GOT3 (cell line): ENCODE measurements around the gene LINS1.
"Not testable (repeated sequence)": the region's sequence is repeated elsewhere in the genome, so short reads cannot be mapped to it uniquely, and the experiment has no call there.

Experiments used
- DNase-seq: peaks from one replicate; lab custom pipeline; 2025; ENCODE audit warnings: mixed read lengths; lab: John Stamatoyannopoulos, UW

LINS1 gene

DNA sequence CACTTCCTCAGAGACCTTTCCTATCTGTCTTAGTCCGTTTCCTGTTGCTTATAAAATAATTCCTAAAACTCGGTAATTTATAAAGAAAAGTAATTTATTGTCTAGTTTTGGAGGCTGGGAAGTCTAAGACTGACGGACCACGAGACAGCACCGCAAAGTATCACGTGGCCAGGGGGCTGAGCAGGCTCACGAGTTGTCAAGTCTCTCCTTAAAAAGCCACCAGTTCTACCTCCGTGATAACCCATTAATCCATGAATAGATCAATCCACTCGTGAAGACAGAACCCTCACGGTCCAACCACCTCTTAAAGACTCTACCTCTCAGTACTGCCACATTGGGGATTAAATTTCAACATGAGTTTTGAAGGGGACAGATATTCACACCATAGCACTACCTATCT is 821 bp downstream of the LINS1 start:
- no peak for DNase-seq

DNA sequence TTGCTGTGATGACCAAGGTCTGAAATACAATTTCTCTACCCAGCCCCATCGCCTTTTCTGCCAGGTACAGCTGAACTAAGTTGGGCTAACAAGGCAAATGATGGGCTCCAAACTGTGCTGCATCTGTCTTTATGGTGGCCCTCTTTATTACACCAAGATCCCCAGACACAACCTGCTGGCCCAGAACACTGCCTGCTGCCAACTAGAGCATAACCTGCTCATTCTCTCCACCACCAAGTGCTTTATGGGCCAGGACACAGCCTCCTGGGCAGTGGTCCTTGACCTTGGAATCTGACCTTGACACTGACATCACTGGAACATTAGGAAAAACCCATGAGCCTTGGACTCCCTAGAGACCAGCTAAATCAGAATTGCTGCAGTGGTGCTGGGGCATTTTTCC is 3.3 kb downstream of the LINS1 start:
- DNase-seq = no peak

DNA sequence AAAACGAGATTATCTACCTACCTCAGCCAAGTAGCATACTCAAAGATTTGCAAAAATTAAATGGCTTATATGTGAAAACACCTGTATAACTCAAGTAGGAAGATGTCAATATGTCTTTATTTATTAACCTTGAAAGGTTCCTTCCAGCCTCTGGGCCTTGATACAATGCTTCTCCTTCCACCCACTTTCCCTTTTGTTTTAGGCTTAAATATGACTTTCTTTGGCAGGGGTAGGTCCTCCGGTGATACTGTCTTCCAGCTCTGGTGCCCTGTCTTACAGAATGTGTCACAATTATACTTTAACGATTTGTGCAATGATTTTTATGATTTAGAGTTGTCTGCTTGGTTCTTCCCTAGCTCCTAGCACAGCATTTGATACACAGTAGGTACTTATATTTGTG is 4.1 kb downstream of the LINS1 start:
- no peak for DNase-seq

DNA sequence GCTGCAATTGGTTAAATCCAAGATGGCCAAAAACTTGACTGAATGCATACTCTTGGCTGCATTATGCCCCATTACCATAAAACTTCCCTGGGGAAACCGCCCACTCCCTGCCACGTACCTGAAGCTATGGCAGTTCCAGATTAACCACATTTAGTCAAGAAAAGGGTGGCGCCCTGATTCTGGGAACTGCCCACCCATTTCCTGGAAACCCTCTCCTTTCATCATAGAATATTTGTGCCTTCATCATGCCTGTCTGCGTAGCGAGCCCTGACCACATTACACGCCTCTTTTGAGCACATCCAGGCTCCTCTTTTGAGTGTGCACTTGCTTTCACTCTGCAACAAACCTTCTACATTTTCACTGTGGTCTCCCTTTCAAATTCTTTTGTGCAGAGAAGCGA is 5.2 kb downstream of the LINS1 start:
- no peak for DNase-seq

DNA sequence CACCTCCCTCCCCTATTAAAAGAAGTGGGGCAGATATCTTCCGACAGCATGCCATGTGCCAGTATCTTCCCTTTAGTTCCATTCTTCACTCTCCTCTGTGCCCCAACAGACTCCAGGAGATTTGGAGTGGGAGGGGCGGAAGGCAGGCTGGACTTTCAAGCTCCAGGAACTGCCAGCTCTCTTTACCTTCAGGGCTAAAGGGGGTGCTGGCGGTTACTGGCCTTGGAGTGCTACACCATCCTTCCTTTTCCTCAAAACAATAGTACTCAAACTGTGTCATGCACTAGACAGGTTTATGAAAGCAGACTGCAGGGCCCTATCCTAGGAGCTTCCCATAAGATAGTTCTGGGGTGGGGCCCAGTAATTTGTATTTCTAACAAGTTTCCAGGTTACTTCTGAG is 6.0 kb downstream of the LINS1 start:
- no peak for DNase-seq

DNA sequence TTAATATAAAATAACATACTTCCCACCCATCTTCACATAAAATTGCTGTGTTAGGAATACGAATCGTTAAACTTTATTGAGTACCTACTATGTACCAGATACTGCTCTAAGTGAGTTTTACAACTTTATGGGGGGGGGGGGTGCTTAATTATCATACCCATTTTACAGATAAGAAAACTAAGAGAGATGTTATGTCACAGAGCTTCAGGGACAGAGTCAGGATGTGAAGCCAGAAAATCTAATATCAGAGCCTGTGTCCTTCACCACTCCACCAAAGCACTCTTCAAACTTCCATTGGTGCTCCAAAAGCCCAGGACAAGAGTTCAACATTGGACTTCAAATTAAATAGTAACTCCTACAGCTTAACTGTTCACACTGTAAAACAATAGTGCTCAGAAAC is 8.6 kb downstream of the LINS1 start:
- no peak for DNase-seq

DNA sequence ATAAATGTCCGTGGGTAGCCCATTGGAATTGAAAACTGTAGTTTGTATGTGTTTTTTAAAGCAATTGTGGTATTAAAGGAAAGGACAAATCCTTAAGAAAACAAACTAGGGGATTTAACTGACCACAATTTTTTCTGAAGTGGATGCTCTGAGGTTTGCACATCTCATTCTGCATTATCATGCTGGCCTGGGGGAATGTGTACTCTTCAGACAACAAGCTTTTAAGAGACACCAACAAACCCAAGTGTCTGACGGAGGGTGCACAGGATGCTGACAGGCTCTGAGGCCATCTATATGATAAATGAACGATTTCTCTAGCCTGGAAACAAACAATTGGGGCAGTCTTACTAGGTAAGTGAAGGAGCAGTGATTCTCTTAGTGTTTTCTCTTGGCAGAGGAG is 9.1 kb downstream of the LINS1 start:
- DNase-seq = no peak

DNA sequence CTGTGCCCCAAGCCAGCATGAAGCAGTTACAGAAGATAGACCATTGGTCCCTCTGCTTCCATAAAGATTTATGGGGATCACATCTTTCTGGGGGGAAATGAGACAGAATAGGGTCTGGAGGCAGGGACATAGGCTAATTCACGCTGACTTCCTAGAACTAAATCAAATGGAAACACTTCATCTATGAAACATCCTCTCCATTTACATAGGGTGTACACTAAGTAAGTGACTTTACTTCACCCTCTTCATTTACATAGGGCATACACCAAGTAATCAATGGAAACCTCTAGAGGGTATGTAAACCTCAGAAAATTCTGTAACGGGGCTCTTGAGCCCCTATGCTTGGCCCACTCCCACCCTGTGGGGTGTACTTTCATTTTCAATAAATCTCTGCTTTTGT is 10.1 kb downstream of the LINS1 start:
- DNase-seq = no peak

DNA sequence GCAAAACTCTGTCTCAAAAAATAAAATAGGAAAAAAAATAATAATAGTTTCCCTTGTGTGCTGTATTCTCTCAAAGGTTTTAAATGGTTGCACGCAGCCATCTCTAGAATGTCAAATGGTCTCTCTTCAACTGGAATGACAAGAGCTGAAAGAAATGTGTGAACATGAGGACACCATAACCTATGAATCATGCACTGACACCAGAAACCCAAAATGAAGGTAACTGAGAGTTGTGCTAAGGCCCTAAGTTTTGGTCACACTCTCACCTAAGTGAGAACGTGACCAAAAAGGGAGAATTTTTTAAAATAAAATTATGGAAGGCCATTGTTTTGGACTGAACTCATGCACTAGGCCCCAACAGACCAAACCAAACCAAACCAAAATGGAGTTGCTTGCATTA is 10.8 kb downstream of the LINS1 start:
- DNase-seq = not testable (repeated sequence)

DNA sequence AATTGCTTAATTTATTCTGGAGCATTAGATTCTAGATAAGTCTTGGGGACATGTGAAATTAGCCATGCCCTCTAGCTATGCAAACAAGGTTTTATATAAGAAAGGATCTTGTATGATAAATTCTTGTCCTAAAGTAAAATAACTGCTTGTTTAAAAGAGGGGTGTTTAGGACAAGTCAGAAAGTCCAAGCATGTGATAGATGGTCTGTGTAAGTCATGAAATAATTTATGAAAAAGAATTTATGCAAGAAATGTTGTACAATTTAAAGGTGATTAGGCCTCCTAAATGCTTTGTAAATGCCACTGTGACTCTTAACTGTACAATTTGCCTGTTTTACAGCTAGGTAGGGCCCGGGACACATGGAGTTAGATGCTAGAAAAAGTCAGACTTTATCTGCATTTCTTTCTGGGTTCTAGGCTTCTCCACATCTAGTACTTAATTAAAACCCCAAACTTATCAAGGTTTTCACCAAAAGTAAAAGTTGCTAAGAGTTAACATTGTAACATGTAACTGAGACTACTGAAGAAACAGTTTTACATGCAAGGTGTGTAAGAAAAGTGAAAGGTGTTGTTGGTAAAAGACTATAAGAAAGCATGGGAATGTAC is 13.2 kb downstream of the LINS1 start:
- DNase-seq = no peak

DNA sequence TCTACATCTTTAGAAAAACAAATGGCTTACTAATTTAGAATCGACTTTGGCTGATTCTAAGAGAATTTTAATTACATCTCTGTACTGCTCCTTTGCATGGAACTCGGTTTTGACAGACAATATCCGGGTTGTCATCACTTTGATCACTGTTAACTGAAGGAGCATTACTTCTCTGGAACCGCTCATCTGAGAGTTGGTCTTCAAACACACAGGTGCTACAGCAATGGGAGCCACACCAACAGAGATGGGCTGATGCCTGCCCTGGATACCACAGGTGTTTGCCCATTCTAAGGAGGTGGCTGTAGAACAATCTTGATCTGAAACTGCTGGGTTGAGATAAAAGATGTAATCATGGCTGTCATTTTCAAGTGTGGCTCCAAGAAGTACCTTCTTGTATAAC is 21.6 kb downstream of the LINS1 start:
- DNase-seq = no peak

DNA sequence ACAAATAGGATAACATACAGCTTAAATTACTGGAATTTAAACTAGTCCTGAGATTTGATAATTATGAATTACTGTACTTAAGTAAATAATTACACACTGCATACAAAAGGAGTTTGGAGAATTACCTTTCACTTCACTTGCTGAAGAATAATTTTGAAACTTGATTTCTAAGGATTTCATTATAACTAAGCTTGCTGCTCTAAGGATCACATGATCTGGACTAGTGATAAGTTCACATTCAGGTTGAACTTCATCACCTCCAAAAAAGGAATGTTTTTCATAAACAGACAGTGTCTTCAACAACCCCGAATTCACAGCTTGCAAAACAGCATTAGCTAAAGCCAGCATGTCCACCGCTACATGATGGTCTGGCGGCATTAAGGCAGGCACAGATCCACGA is 28.5 kb downstream of the LINS1 start:
- DNase-seq = no peak

DNA sequence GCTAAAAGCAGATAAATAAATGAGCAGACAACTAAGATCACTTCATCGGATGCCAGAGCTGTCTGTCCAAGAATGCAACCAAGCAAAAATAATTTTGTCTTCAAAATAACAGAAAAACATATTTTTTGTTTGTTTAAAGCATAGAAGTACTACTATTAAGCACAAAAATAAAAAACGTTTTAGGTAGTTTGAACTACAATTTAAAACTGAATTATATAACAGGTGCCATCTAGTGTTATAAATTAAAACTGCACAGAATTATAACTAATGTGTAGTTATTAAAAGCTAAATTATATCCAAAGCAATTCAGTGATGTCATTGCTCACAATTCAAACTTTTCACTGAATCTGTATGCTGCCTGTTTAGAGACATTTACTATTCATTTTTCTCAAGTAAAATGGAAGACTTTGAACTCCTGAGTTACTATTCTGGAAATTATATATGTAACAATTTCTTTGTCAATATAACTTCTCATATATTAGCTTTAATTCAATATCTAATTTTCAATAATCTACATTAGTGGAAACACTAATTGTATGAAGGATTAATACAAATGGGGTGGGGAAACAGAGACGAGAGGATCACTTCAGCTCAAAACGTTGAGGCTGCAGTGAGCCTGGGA is 29.5 kb downstream of the LINS1 start:
- no peak for DNase-seq

DNA sequence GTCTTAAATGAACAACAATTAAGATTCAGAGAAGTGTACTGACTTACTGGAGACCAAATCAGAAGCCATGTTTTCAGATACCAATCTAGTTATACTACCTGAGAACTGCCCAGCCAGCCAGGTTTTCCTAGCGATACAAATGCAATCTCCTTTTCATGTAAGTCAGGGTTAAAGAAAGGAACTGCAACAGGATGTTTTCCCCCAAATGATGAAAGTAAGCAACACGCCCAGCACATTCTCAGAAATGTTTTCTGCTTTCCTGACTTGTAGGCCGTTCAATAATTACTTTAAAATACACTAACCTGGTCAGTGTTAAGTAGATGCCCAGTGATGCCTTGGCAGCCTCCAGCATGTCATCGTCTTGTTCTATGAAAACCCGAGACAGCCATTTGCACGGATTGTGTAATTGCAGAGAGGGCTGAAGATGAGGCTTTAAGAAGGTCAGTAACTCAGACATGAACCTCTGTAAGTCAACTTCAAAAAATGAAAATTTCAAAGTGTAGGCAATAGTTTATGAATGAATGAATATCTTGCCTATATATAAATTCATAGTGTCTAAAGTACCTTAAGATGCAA is 30.3 kb downstream of the LINS1 start:
- DNase-seq = no peak

DNA sequence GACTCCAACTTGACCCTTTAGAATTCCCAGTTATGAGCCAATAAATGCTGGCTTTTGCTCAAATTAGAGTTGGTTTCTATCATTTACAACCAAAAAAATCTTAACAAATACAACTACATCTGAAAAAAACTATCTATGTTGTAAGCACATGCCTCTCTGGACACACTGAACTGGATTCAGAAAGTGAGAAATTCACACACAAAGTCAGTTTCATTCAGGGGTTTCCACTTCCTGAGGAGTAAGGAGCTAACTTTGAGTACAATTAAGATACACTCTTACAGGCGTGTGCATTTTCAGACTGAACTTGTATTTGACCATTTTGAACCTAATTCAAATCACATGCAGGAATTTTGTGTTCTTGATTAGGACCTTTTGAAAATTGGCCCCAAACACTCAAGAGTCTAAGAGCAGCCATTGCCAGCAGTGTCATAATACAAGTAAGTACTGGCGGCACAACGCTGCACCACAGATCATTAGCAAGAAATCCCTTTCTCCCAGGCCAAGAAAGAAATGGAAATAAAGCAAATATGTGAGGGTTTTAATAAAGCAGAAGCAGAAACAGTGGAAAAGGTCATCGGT is 31.2 kb downstream of the LINS1 start:
- no peak for DNase-seq

DNA sequence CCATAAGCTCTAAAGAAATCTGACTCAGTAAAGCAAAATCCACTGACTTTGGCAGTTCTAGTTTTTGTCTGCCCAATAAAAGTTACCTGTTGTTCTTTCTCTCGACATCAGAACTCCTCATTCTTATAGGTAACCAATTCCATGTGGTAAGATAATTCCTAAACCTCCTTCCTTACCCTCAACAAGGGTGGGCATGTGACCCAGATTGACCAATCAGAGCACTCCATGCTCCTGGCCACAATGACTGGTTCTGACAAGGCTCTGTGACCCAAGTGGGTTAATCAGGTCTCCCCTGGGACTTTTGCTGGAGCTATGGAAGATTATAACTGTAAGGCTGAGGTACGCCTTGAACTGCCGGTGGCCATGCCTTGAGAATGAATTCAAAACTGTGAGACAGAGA is 31.7 kb downstream of the LINS1 start:
- no peak for DNase-seq

DNA sequence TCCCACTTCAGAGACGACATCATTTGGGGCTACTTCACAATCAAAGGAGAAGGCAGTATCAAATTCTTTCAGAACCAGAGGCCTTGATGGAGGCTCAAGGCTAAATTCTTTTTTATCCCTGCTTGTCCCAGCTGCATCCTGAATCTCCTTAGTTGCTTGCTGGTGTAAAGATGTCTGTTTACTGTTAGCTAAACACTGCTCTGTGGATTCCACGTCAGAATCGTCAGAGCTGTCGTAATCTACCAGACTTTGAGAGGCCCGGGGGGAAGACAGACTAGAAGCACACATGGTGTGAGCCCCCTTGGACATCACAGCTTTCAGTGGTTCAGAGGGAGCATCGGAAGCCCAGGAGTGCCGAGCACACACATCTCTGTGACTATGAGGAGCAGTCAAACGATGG is 32.6 kb downstream of the LINS1 start:
- no peak for DNase-seq

DNA sequence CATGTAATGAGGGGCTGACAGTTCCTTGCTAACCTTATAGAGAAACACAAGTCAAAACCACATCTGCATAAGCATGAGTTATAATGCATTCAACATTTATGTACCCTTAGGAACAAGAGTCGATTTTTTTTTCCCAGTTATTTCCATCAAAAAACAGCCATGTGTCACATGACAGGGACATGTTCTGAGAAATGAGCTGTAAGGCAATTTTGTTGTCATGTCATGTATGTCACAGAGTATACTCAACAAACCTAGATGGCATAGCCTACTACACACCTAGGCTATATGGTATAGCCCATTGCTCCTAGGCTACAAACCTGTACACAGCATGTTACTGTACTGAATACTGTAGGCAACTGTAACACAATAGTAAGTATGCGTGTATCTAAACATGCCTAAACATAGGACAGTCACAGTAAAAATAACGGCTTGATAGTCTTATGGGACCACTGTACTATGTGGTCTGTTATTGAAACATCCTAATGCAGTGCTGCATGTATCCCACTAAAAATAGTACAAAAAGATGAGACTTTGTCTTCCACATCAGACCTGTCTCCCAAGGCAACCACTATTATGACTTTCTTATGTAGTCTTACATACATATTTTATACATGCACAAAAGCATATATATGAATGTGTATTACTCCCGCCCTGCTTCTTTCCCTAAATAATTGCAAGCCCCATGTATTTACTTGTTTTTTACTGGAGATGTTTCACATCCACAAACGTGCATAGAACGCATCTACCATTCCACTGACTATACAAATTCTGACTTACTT is 34.9 kb downstream of the LINS1 start:
- DNase-seq = no peak

DNA sequence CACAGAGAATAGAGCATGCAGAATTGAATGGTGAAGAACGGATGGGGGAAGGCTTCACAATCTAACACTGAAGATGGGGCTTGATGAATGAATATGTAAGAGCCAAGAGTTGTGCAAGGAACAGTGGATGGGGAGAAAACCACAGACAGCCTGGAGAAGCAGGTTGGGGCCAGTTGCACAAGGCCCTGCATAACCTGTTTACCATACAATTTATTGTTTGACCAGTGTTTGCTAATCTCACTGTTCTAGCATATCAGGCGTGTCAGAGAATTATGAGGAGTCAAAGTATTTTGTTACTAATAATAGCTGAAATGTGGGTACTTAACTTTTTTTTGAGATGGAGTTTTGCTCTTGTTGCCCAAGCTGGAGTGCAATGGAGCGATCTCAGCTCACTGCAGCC is 36.4 kb downstream of the LINS1 start:
- DNase-seq = no peak

DNA sequence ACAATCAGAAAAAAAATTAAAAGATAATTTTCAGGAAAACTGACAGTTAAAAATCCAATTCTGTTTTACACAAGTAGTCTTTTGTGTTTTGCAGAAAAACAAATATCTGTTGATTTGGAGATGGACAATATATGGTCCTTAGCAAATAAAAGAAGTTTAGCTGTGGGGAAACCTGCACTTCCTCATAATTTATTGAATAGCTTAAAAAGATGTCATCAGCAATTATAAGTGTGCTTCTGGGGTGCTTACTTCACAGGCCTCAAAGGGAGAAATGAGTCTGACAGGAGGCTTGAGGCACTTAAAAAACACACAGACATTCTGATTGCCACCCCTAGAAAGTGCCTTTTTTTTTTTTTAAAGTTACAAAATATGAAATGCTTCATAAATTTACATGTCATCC is 41.7 kb downstream of the LINS1 start:
- DNase-seq = no peak

DNA sequence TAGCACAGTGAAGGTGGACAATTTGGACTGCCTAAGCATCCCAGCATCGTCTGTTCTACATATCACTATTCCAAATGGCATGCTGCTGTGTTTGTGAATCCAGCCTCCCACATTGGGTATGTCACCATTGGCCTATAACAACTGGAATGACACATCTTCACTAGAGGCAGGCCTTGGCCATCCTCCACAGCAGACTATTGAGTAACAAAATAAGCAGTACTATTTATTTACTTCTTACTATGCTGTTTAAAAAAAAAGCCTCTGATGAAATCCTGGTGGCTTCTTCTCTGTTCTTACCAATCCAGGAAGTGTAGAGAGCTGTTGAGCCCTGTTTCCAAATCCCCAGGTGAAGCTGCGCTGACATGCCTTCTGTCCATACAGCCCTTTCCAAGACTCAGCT is 42.7 kb downstream of the LINS1 start:
- no peak for DNase-seq

DNA sequence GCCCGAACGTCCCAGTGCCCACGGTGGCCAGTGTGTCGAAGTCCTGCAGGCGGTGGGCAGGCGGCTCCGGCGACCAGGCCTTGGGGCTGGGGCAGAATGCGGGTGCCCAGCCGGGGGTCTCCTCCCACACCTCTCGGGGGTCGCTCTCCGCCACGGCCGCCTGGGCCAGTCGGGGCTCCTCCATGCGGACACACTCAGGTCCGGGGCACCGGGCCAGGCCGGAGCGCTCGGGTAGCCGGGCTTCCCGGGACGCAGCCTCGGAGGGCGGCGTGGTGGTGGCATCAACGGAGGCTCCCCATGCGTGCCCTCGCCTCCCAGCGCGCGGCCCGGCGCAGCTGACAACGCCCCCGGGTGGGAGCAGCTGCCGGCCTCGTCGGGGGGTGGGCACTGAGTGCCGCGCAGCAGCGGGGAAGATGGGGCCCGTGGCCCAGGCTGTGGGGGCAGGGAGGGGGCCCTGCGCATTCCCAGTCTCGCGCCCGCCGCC is 43.2 kb downstream of the LINS1 start:
- no peak for DNase-seq

DNA sequence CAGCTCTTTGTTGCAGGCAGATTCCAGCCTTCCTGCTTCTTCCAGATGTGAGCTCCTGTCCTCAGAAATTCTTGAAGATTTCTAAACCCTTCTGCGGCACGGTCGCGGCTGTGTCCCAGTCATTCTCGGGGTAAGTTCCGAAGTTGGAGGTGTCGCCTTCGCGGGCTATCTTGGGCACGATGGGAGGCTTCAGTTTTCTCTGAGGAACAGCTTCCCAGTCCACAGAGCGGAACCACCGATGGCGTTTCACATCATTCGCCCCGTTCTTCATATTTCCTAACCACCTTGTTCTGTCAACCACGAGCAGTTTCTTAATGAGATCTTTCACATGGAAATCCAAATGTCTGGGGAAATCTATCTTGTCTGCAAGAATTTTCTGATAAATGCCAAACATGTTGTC is 48.5 kb downstream of the LINS1 start:
- no peak for DNase-seq
